SH-SY5Y (cell line): Measurements from ENCODE around the gene EPS8L3.

ENCODE experiments used
- GATA2 ChIP-seq: IDR thresholded peaks from 2 replicates; pipeline ENCODE4 v1.6.1; 2011; ENCODE audit warnings: mild to moderate bottlenecking, low read depth, low read length
- GATA3 ChIP-seq: IDR thresholded peaks from 2 replicates; pipeline ENCODE4 v1.6.1; 2011; ENCODE audit warnings: low read depth, mild to moderate bottlenecking, low read length, moderate library complexity

- TF ChIP-seq GATA3 (no peak), GATA2 (no peak)
Observed at GRCh38 chr1:109757936-109758786, 5.6 kb downstream of the EPS8L3 start.
